GM12891 (cell line): ENCODE data around the gene KAZN.

Experiments used
- DNase-seq: peaks from one replicate; pipeline ENCODE4 v3.0.0; 2011; ENCODE audit warnings: low spot score; ENCODE audit not compliant: insufficient read length
- FAIRE-seq: peaks from 2 replicates; lab custom pipeline; 2011; peaks lifted over from hg19 to GRCh38; lab: Jason Lieb, UNC
- PAX5 ChIP-seq: IDR thresholded peaks from 2 replicates; pipeline ENCODE4 v1.6.1; 2011; ENCODE audit warnings: low read length, moderate library complexity, mild to moderate bottlenecking; ENCODE audit not compliant: insufficient read depth, severe bottlenecking
- POLR2A ChIP-seq: IDR thresholded peaks from 2 replicates; pipeline ENCODE4 v1.6.1; 2011; ENCODE audit warnings: low read depth, low read length, control low read depth
- POLR2AphosphoS5 ChIP-seq: IDR thresholded peaks from 2 replicates; pipeline ENCODE4 v1.6.1; 2011; ENCODE audit warnings: low read depth, low read length, control low read depth
- POU2F2 ChIP-seq: IDR thresholded peaks from 2 replicates; pipeline ENCODE4 v1.6.1; 2011; ENCODE audit warnings: low read depth, mild to moderate bottlenecking, control low read depth, low read length, moderate library complexity
- SPI1 ChIP-seq: IDR thresholded peaks from 2 replicates; pipeline ENCODE4 v1.6.1; 2011; ENCODE audit warnings: low read depth, low read length, control low read depth
- TAF1 ChIP-seq: IDR thresholded peaks from 2 replicates; pipeline ENCODE4 v1.6.1; 2011; ENCODE audit warnings: low read depth, low read length, control low read depth

The KAZN gene

DNA sequence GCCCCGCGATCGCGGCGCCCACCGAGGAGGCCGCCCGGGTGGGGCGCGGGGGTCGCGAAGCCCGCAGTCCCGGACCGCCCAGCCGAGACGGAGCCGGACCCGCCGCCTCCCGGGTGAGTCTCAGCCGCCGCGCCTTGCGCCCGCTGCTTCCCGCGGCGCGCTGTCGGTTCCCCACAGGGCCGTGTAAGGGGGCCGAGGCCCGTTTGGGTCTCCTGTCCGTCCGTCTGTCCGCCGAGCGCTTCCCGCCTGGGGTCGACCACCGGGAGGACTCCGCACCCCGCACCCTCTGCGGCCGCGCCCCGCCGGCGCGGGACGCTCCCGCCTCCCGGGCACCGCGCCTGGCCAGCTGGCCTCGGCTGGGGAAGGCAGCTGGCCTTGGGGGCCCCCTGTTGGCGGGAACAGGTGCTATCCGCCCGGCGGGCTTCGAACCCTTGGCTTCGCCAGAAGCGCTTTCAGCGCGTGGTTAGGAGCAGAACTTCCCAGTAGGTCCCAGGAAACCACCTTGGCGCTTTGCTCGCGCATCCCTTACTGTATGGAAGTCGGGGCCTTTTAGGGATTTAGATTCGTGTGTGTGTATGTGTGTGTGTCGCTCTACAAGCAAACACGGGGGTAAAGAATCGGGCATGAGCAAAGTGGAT is 555.5 kb downstream of the KAZN start:
- TF ChIP-seq POLR2A (no peak), POU2F2 (no peak), SPI1 (no peak), PAX5 (no peak), POLR2AphosphoS5 (no peak), TAF1 (no peak)
- FAIRE-seq = peak; percentile 52

DNA sequence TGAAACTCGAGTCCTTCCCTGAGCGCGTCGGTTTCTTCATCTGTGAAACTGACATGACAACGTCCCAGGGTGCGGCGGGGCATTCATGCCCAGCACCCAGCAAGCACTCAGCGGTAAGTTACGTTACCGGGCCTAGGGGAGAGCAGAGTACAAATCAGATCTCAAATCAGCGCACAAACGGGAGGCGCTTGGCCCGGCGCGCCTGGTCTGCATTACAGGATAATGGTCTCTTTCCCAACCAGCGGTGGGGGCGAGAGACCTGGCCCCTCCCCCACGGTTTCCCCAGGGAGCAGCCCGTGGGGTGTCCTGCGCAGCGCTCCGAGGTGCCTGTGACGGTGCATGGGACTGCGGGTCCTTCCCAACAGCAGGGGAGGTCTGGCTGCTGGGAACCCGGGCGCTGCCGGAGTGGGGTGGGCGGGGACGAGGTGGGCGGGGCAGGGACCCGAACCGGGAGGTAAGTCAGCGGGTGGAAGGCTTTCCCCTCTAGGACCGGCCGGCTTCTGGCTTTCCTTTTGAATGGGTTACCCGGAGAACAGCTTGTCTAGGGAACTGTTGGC is 556.1 kb downstream of the KAZN start:
- peak; percentile 30 for DNase-seq
- TF ChIP-seq TAF1 (no peak), SPI1 (no peak), POLR2A (no peak), PAX5 (no peak), POU2F2 (no peak), POLR2AphosphoS5 (no peak)
- FAIRE-seq = no peak

More for the DNA sequence above, 555.5 kb downstream of the KAZN start:
- peak; percentile 65 for DNase-seq

- no peak for TF ChIP-seq SPI1
- no peak for TF ChIP-seq POLR2AphosphoS5
- TF ChIP-seq POLR2A = no peak
- DNase-seq (no peak), FAIRE-seq (no peak)
These were observed 556.7 kb downstream of the KAZN start for GRCh38 chr1:15155191-15155590.

DNA sequence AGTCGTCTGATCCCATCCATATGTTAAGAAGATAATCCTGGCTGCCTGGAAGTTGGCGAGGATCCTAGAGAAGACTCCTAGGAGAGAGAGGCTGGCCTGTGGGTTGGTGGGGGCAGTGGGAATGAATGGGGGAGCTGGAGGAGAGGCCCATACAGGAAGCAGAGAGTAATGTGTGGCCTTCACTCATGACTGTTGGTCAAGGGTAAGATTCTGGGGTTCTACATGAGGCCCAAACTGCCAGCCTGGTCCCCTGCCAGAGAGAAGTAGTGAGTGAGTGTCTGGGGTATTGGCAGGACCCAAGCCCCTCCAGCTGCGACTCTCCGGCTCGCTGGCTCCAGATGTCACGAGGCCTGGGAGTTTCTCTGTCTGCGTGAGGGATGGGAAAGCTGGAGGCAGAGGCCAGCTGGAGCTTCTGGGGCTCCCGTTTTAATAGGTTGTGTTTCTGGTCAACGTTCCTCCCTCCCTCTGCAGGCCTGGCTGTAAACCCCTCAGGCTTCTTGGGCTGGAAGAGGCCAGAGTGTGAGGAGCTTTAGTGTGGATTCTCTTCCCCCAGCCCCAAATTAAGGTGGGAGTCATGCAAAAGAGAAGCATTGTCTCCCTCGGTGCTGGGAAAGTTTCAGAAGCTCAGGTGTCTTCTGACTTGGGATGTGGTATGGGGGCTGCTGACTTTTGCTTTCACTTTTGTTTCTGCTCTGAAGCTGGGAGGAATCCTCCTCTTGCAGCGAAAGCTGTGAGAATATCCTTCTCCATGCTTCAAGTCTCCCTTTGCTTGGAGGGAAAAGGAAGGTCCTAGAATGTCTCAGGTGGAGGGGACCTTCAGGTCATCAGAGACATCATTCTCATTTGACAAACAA is 557.6 kb downstream of the KAZN start:
- peak; percentile 34 for DNase-seq
- peak; percentile 33 for FAIRE-seq
- TF ChIP-seq POLR2AphosphoS5 = no peak
- TF ChIP-seq PAX5 = no peak
- TF ChIP-seq POU2F2 = no peak

GRCh38 chr1:15156807-15157380 is 558.4 kb downstream of the KAZN start:
- no peak for DNase-seq
- TF ChIP-seq POLR2AphosphoS5 = no peak
- TF ChIP-seq POU2F2 = no peak
- TF ChIP-seq TAF1 = no peak
- no peak for TF ChIP-seq PAX5
- no peak for TF ChIP-seq SPI1
- TF ChIP-seq POLR2A = no peak
- FAIRE-seq = no peak

DNA sequence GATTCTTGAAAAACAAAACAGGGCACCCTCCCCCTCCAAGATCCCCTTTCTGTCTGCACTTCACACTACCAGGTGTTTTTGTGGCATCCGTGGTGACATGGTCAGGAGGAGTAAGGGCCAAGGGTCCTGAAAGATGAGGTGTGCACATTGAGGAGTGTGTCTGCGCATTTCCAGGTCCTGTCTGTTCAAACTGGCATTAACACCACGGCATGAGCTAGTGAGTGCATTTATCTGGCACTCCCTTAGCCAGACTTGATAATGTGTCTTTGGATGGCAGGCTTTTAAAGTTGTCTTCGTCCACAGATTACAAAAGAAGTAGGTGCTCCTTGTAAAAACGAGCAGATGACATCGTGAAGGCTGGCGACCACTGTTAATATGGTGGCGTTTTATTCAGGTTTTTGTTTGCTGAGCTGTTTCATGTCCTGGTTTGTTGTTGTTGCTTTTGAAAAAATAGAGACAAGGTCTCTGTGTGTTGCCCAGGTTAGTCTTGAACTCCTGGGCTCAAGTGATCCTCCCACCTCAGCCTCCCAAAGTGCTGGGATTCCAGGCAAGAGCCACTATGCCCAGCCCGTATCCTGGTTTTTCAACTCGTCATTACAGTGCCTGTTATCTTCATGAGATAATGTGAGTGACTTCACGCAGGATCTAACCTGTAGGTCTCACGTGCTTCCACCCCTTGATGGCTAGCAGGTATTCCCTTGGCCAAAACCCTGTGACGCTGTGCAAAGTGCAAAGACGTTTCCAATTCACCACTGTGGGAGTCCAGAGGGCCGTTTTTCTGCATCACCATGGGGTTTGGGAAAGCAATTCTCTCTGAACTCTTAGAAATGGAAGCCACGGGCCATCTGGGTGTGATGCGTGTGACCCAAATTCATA is 559.3 kb downstream of the KAZN start:
- TF ChIP-seq POLR2A = no peak
- no peak for TF ChIP-seq PAX5
- no peak for TF ChIP-seq TAF1
- no peak for TF ChIP-seq POLR2AphosphoS5
- TF ChIP-seq SPI1 = no peak
- no peak for TF ChIP-seq POU2F2
- DNase-seq (no peak), FAIRE-seq (peak; percentile 55)

DNA sequence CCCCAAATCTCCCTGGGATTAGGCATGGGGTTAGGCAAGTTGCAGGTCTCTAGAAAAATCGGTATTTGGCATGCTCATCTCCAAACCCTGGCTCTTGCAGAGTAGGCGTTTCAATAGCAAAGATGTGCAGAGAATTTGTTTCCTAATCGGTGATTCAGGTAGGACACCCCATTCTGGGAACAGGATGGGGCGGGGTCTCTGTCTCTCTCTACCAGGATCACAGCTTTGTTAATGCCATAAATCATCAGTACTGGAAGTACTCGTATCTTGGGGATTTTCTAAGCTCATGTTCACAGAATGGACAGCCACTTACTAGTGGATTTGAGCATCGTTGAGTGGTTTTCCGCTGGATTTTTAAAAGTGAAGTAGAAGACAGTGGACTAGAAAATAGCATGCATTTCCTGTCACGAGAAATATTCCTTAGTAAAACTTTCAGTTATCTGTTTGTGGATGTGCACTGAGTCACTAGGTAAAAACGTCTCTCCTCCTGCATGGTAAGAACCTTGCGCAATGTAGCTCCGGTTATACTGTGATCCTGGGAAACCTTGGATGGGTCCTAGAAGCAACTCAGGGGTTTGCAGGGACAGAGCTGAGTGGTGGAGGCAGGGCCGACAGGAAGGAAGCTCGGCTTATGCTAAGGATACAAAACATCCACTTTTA is 560.2 kb downstream of the KAZN start:
- FAIRE-seq = no peak

DNA sequence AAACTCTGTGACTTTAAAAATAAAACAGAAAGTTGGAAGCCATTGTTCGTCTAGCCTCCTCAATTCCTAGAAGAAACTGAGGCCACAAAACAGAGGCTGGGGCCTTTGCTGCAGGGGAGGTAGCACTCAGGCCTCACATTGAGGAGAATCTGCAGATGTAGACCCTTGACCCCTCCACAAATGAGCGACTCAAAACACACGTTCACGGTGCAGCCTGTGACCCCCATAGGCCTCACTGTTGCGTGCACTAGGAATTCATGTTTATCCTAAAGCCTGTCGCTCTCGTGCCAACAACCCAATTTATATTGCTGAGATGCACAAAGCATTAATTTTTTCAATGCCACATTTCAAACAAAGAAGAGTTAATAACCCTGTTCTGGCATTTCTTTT is 560.7 kb downstream of the KAZN start:
- FAIRE-seq (no peak), DNase-seq (no peak)
- TF ChIP-seq TAF1 = no peak
- no peak for TF ChIP-seq POLR2AphosphoS5
- TF ChIP-seq POU2F2 = no peak
- TF ChIP-seq PAX5 = no peak
- no peak for TF ChIP-seq SPI1
- TF ChIP-seq POLR2A = no peak

More for the DNA sequence above, 560.2 kb downstream of the KAZN start:
- DNase-seq = no peak
- TF ChIP-seq POLR2AphosphoS5 = no peak
- no peak for TF ChIP-seq SPI1
- TF ChIP-seq POU2F2 = no peak
- TF ChIP-seq PAX5 = no peak
- no peak for TF ChIP-seq POLR2A
